B cell (primary cell): ENCODE data around the gene CYP27C1. TPM values are rescaled to one million over a fixed set of nuclear protein-coding genes. Genes with fewer than 3 reads are reported as not detected.

Source experiments
- ATAC-seq: fragments of 200-7000 bp; cut with Tn5 transposase; one replicate; pipeline ENCODE4 v1.10.0; 2021; ENCODE audit warnings: low read depth, mild to moderate bottlenecking, moderate number of reproducible peaks, moderate library complexity
- CTCF ChIA-PET: fragments of 350-600 bp; sonication (Branson Sonifier 250); formaldehyde crosslinking; loops from one replicate; lab custom pipeline; 2021; ENCODE audit warnings: antibody characterized with exemption, inconsistent platforms; lab: Charles Lee
- POLR2A ChIA-PET: fragments of 350-600 bp; sonication (Branson Sonifier 250); formaldehyde crosslinking; loops from one replicate; lab custom pipeline; 2021; ENCODE audit warnings: antibody characterized with exemption; lab: Charles Lee
- DNase-seq: peaks from one replicate; pipeline ENCODE4 v3.0.0; 2013
- H2AFZ ChIP-seq: 2 replicates; pipeline ENCODE4 v1.6.1; 2012; ENCODE audit warnings: mild to moderate bottlenecking, low read depth, low read length; ENCODE audit not compliant: insufficient read depth, poor library complexity, severe bottlenecking
- H3K27ac ChIP-seq, 2 donors: 1 replicate in 1 of 2; 2 replicates in 1 of 2; pipeline ENCODE4 v1.5.1; 2012 to 2013; ENCODE audit warnings: low read length in 2 of 2, mild to moderate bottlenecking in 2 of 2, moderate library complexity in 1 of 2
- H3K27me3 ChIP-seq, 4 experiments: fragments of 200-600 bp in 1 of 4; sonication (generic) in 1 of 4; replicated peaks in 1 of 4; 1 replicate in 2 of 4; 2 replicates in 2 of 4; pipeline versions ENCODE4 v1.6.1 to v1.7.0; 2013 to 2016; ENCODE audit warnings: low read length in 3 of 4, mild to moderate bottlenecking in 2 of 4, mixed read lengths in 1 of 4, moderate library complexity in 1 of 4; ENCODE audit not compliant: insufficient read depth in 4 of 4, control insufficient read depth in 3 of 4; ENCODE audit errors: control extremely low read depth in 1 of 4
- H3K36me3 ChIP-seq, 2 experiments: replicated peaks in 1 of 2; 1 replicate in 1 of 2; 2 replicates in 1 of 2; pipeline versions ENCODE4 v1.6.1 to v1.7.1; 2013; ENCODE audit warnings: low read length in 1 of 2; ENCODE audit not compliant: insufficient read depth in 2 of 2, control insufficient read depth in 1 of 2; ENCODE audit errors: control extremely low read depth in 1 of 2, extremely low read depth in 1 of 2
- H3K4me1 ChIP-seq, 2 donors: fragments of 200-600 bp in 1 of 2; sonication (generic) in 1 of 2; 1 replicate in 1 of 2; 2 replicates in 1 of 2; pipeline versions ENCODE4 v1.5.1 to v1.6.1; 2013 to 2017; ENCODE audit warnings: low read length in 2 of 2; ENCODE audit not compliant: control insufficient read depth in 2 of 2, insufficient read depth in 2 of 2
- H3K4me2 ChIP-seq: replicated peaks from 2 replicates; pipeline ENCODE3; 2012; ENCODE audit warnings: mild to moderate bottlenecking, low read depth, low read length; ENCODE audit not compliant: poor library complexity, severe bottlenecking
- H3K4me3 ChIP-seq, 5 experiments: fragments of 200-600 bp in 1 of 5; sonication (generic) in 1 of 5; 1 replicate in 3 of 5; 2 replicates in 2 of 5; pipeline versions ENCODE4 v1.5.1 to v1.7.0; 2011 to 2016; ENCODE audit warnings: low read length in 4 of 5, mild to moderate bottlenecking in 4 of 5, low read depth in 2 of 5, control low read depth in 1 of 5, moderate library complexity in 1 of 5; ENCODE audit not compliant: insufficient read depth in 1 of 5; ENCODE audit errors: control extremely low read depth in 1 of 5, extremely low read depth in 1 of 5
- H3K79me2 ChIP-seq: fragments of 200-600 bp; sonication (generic); one replicate; pipeline ENCODE4 v1.6.0; 2016; ENCODE audit warnings: low read length; ENCODE audit not compliant: control insufficient read depth, insufficient read depth
- H3K9ac ChIP-seq: fragments of 200-600 bp; sonication (generic); 2 replicates; pipeline ENCODE4 v1.6.1; 2017; ENCODE audit warnings: mild to moderate bottlenecking, low read length, moderate library complexity
- H3K9me3 ChIP-seq, 3 donors: one replicate each; pipeline versions ENCODE4 v1.6.1 to v1.7.1; 2013; ENCODE audit warnings: low read length in 2 of 3; ENCODE audit not compliant: control insufficient read depth in 2 of 3, insufficient read depth in 1 of 3; ENCODE audit errors: control extremely low read depth in 1 of 3
- H4K20me1 ChIP-seq: 2 replicates; pipeline ENCODE4 v1.6.0; 2012; ENCODE audit warnings: mild to moderate bottlenecking, low read length; ENCODE audit not compliant: insufficient read depth, control insufficient read depth, poor library complexity, severe bottlenecking
- H3K27ac Mint-ChIP-seq: one replicate; pipeline ENCODE4 v1.8.0; 2021; ENCODE audit warnings: mixed read lengths
- H3K27me3 Mint-ChIP-seq: one replicate; pipeline ENCODE4 v1.8.0; 2021; ENCODE audit warnings: mixed read lengths
- H3K4me1 Mint-ChIP-seq: one replicate; pipeline ENCODE4 v1.8.0; 2021; ENCODE audit warnings: mixed read lengths
- H3K4me3 Mint-ChIP-seq: one replicate; pipeline ENCODE4 v1.8.0; 2021; ENCODE audit warnings: mixed read lengths
- H3K9me3 Mint-ChIP-seq: one replicate; pipeline ENCODE4 v1.8.0; 2022; ENCODE audit warnings: mixed read lengths; ENCODE audit not compliant: insufficient read depth
- EZH2 ChIP-seq: IDR thresholded peaks from 2 replicates; pipeline ENCODE4 v1.6.1; 2012; ENCODE audit warnings: borderline replicate concordance, low read depth, mild to moderate bottlenecking, moderate library complexity, low read length; ENCODE audit not compliant: insufficient read depth, poor library complexity, severe bottlenecking
- WGBS: methylation state at CpG from one replicate; pipeline ENCODE4 v1.1.5; 2013; ENCODE audit warnings: missing lambda C conversion rate; ENCODE audit not compliant: insufficient coverage; 5-methylcytosine and 5-hydroxymethylcytosine counted together
- intact Hi-C: fragments of 100-400 bp; cut with micrococcal nuclease; formaldehyde crosslinking; loops from one replicate; pipeline ENCODE4 v1.10.0; 2022
- polyA plus RNA-seq: library from polyadenylated mRNA; depleted of rRNA; stranded (reverse); fragments of >200 nt; gene quantifications from 2 replicates; pipeline ENCODE4 v1.2.3, GENCODE V29; 2012
- total RNA-seq, 2 donors: library from RNA; stranded (reverse); fragments of 120-200 nt in 1 of 2; gene quantifications; 1 replicate in 1 of 2; 2 replicates in 1 of 2; pipeline versions ENCODE4 v1.2.3 to v1.2.4, GENCODE V29; 2013 to 2022
- TF ChIP-seq, protein P1 (sequence below): fragments of 200-600 bp; IDR thresholded peaks from one replicate; pipeline ENCODE4 v1.8.0; 2022; ENCODE audit warnings: antibody characterized with exemption, mild to moderate bottlenecking

CYP27C1 gene
- total and polyA plus RNA-seq, 2 donors (not counting 1 experiment from before 2014, with no cell fraction given), result not detected

DNA sequence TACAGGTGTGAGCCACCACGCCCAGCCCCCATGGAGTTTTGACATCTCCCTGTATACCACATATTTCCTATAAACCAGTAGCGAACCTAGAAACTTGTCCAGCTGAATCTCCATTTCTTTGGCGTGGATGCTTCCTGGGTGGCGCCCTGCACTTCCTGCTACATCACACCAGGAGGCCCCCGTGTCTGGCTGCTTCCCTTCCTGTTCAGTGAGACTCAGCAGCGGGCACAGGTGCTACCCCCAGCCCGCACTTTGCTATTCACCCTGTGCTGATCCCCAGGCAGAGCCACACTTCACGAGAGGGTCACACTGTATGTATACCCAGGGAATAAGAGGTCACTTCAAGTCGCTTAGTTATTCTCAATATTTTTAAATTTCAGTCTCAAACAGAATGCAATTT, 35.0 kb downstream of the CYP27C1 start:
- peaks cover 45% of the 10 kb centered on the region for H3K27me3 Mint-ChIP-seq
- Histone ChIP-seq H3K9ac (no peak overlapping the region), H3K9me3 (peaks cover 0 to 8% (median 4%) of the 10 kb centered on the region in 3 donors), H4K20me1 (no peaks in the 10 kb centered on the region), H2AFZ (no peak overlapping the region), H3K27ac (no peak overlapping the region), H3K4me2 (no peak overlapping the region), H3K4me1 (no peaks in the 10 kb centered on the region), H3K36me3 (no peaks in the 10 kb centered on the region), H3K4me3 (no peak overlapping the region), H3K27me3 (peaks cover 0 to 17% (median 6%) of the 10 kb centered on the region in 4 experiments), H3K79me2 (no peaks in the 10 kb centered on the region)
- no peak for DNase-seq
- no peak for ATAC-seq
- 59% methylated on average over 8 of the region's 9 CpGs for WGBS
- no peak overlapping the region for H3K27ac Mint-ChIP-seq
- no peaks in the 10 kb centered on the region for H3K4me1 Mint-ChIP-seq
- peaks cover 6% of the 10 kb centered on the region for H3K9me3 Mint-ChIP-seq
- POLR2A ChIA-PET, result no interaction called here
- no peak for TF ChIP-seq EZH2
- TF ChIP-seq, protein P1, sequence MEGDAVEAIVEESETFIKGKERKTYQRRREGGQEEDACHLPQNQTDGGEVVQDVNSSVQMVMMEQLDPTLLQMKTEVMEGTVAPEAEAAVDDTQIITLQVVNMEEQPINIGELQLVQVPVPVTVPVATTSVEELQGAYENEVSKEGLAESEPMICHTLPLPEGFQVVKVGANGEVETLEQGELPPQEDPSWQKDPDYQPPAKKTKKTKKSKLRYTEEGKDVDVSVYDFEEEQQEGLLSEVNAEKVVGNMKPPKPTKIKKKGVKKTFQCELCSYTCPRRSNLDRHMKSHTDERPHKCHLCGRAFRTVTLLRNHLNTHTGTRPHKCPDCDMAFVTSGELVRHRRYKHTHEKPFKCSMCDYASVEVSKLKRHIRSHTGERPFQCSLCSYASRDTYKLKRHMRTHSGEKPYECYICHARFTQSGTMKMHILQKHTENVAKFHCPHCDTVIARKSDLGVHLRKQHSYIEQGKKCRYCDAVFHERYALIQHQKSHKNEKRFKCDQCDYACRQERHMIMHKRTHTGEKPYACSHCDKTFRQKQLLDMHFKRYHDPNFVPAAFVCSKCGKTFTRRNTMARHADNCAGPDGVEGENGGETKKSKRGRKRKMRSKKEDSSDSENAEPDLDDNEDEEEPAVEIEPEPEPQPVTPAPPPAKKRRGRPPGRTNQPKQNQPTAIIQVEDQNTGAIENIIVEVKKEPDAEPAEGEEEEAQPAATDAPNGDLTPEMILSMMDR, result no peak
- no peak overlapping the region for H3K4me3 Mint-ChIP-seq
- CTCF ChIA-PET, result no interaction called here
- intact Hi-C loops, result no loop called here

DNA sequence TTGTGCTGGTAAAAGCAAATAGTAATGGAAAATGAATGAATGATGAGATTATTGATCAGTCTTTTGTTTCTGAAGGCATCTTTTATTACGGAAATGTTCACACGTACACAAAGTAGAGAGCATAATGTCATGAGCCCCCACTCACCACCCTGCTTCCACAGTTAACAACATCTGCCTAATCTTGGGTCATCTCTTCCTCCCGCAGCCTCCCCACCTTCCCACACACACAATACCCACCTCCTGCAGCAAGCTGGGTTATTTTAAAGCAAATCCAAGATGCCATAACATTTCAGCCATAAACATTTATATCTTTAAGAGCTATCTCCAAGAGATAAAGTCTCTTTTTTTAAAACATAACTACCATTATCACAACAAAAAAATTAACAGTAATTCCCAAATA, 36.3 kb downstream of the CYP27C1 start:
- Mint-ChIP-seq H3K9me3 (peaks cover 3% of the 10 kb centered on the region), H3K27ac (no peak overlapping the region), H3K4me1 (no peaks in the 10 kb centered on the region), H3K27me3 (peaks cover 40% of the 10 kb centered on the region), H3K4me3 (no peak overlapping the region)
- Histone ChIP-seq H3K4me1 (no peaks in the 10 kb centered on the region), H3K36me3 (no peaks in the 10 kb centered on the region), H3K4me3 (no peak overlapping the region), H2AFZ (no peak overlapping the region), H3K27ac (no peak overlapping the region), H4K20me1 (no peaks in the 10 kb centered on the region), H3K79me2 (no peaks in the 10 kb centered on the region), H3K9me3 (peaks cover 0 to 4% (median 4%) of the 10 kb centered on the region in 3 donors), H3K9ac (no peak overlapping the region), H3K27me3 (peaks cover 0 to 16% (median 5%) of the 10 kb centered on the region in 4 experiments), H3K4me2 (no peak overlapping the region)
- CTCF ChIA-PET, result no interaction called here
- TF ChIP-seq EZH2, result no peak
- TF ChIP-seq, protein P1, result no peak
- WGBS, result 40% methylated on average over 1 of the region's 3 CpGs
- DNase-seq (no peak), ATAC-seq (no peak)
- POLR2A ChIA-PET, result interaction anchor here (0.7 kb wide), 1 partner anchor 1088 kb away, joined by 4 read pairs; no protein-coding TSS in a partner anchor
- intact Hi-C loops, result no loop called here
